Measurements from ENCODE around the gene FLAD1. TPM values are rescaled to one million over a fixed set of nuclear protein-coding genes. Genes with fewer than 3 reads are reported as not detected.

Gene FLAD1
- total and polyA plus RNA-seq, 2 of the 4 experiments (the other 2 are of a cell fraction): 26.3 to 37.3 TPM

DNA sequence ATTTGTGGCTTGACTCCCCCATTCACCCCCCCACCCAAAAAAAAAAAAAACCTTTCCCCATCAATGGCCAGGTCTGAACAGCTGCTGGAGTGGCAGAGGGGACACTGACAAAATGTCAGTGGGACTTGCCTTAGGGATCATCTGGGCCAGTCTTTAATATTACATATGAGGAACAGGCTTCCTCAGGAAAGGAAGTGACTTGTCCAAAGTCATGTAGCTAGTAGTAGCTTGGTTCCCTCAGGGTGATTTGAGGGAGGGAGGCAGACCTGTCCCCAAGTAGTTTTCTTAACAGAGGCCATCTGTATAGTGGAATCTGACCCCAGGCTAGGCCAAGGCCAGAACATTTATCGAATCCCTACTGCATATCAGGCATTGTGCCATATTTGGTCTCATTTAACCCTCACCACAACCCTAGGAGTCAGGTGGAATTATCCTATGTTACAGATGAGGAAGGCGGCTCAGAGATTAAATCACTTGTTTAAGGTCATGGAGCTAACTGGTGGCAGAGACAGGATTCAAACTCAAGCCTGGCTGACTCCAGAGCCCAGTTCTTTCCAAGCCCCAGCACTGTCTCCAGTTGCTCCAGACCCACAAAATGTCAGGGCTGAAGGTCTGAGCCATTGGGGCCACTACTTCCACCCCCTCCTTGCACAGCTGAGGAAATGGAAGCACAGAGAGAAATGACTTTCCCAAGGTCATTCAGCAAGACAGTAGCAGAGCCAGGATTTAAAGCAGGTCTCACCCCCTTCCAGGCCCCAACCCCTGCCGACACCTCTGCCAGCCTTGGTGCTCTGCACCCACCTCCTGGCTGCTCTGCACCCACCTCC, 29.8 kb downstream of the FLAD1 start:
- H3K27me3 ChIP-seq (ENCODE audit: control insufficient read depth, insufficient read depth, low read length): no peaks in the 10 kb centered on the region
- peaks cover 19% of the 10 kb centered on the region for H4K20me1 ChIP-seq (ENCODE audit: insufficient read depth, low read length)
- TF ChIP-seq, protein P1, sequence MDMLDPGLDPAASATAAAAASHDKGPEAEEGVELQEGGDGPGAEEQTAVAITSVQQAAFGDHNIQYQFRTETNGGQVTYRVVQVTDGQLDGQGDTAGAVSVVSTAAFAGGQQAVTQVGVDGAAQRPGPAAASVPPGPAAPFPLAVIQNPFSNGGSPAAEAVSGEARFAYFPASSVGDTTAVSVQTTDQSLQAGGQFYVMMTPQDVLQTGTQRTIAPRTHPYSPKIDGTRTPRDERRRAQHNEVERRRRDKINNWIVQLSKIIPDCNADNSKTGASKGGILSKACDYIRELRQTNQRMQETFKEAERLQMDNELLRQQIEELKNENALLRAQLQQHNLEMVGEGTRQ (IDR thresholded peaks at IDR 0.05; ENCODE audit: low read depth, low read length): no peak
- TF ChIP-seq POLR2A (IDR thresholded peaks at IDR 0.05; ENCODE audit: low read depth, low read length): no peak
- intact Hi-C loops (cut with micrococcal nuclease) (no loop called here), dilution Hi-C loops (cut with HindIII; ENCODE audit: low sequenced_read_pairs, unreplicated experiment) (no loop called here), in situ Hi-C loops (cut with MboI; ENCODE audit: low sequenced_read_pairs) (no loop called here)
- no peak overlapping the region for H2BK120ac ChIP-seq (ENCODE audit: low read depth, low read length)
- H3K36me3 ChIP-seq (ENCODE audit: control insufficient read depth, insufficient read depth, low read length): peaks cover 24% of the 10 kb centered on the region
- H3K27ac ChIP-seq (ENCODE audit: insufficient read depth, low read length): no peak overlapping the region
- H3K4ac ChIP-seq (ENCODE audit: low read depth, low read length): no peak overlapping the region
- no CpG with 5 or more reads among the region's 3 CpGs for WGBS, 2 experiments (ENCODE audit: extremely low coverage in 2 of 2, insufficient read length in 1 of 2)
- H2BK5ac ChIP-seq (ENCODE audit: low read depth, low read length, poor library complexity, severe bottlenecking): no peak overlapping the region
- peaks cover 0 to 23% of the 10 kb centered on the region in 2 experiments; a peak in 2 of 4 replicates for H3K79me1 ChIP-seq (ENCODE audit: low read depth in 1 of 2, low read length in 2 of 2)
- no peak overlapping the region for H3K56ac ChIP-seq (ENCODE audit: extremely low read depth, insufficient read depth, low read length)
- no peak overlapping the region for H2BK20ac ChIP-seq (ENCODE audit: low read depth, low read length)
- H4K91ac ChIP-seq (ENCODE audit: insufficient read depth, low read depth, low read length): no peak overlapping the region
- H3K9me1 ChIP-seq (ENCODE audit: insufficient read depth, low read length): peaks cover 2% of the 10 kb centered on the region; the same call in 1 of the 2 replicates
- H3K9ac ChIP-seq (ENCODE audit: low read depth, low read length): no peak overlapping the region
- no TSS peak for BruUV-seq (replicated peaks)
- H2AK5ac ChIP-seq (ENCODE audit: low read depth, low read length): no peak overlapping the region
- ChIA-PET CTCF (no interaction called here), POLR2A (ENCODE audit: unreplicated experiment) (no interaction called here)
- no peak overlapping the region for H3K14ac ChIP-seq (replicated peaks; ENCODE audit: low read depth, low read length)
- H3K23ac ChIP-seq (ENCODE audit: low read depth, low read length): no peak overlapping the region
- DNase-seq (no peak), ATAC-seq (ENCODE audit: low read depth) (no peak)
- no peak overlapping the region for H2AK9ac ChIP-seq (replicated peaks; ENCODE audit: low read depth, low read length, poor library complexity)
- no peak overlapping the region for H2AFZ ChIP-seq (replicated peaks; ENCODE audit: low read length, poor library complexity)
- no peak overlapping the region for H3K4me3 ChIP-seq (ENCODE audit: insufficient read depth, low read depth, low read length)
- H3K18ac ChIP-seq (ENCODE audit: low read depth, low read length): no peak overlapping the region
- no peak overlapping the region for H2BK15ac ChIP-seq (ENCODE audit: low read depth, low read length)
- no peak overlapping the region for H4K5ac ChIP-seq (ENCODE audit: low read depth, low read length)
- H3K4me1 ChIP-seq (ENCODE audit: control insufficient read depth, insufficient read depth, low read length): peaks cover 9% of the 10 kb centered on the region; the same call in 1 of the 2 replicates
- H4K8ac ChIP-seq (ENCODE audit: low read depth in 2 of 2, low read length in 2 of 2): no peak overlapping the region
- no peaks in the 10 kb centered on the region for H3K9me3 ChIP-seq (ENCODE audit: control insufficient read depth, insufficient read depth, low read length)
- no peak overlapping the region for H3K4me2 ChIP-seq (ENCODE audit: low read depth, low read length)
